Tibial artery (tissue), 4 donors: ENCODE measurements around the gene MS4A13.
"Not testable (repeated sequence)": the region's sequence is repeated elsewhere in the genome, so short reads cannot be mapped to it uniquely, and the experiment has no call there.

Experiments
- DNase-seq, 2 donors: peaks; one replicate each; pipeline ENCODE4 v3.0.0-alpha.2; 2019
- H3K27ac ChIP-seq, 2 donors: fragments of 200-600 bp; sonication (generic) in 1 of 2; 1 replicate in 1 of 2; 2 replicates in 1 of 2; pipeline ENCODE4 v1.5.1; 2018 to 2019; ENCODE audit warnings: mild to moderate bottlenecking in 1 of 2
- H3K27me3 ChIP-seq, 2 donors: fragments of 200-600 bp; sonication (generic) in 1 of 2; one replicate each; pipeline versions ENCODE4 v1.5.1 to v1.6.0; 2016 to 2019
- H3K36me3 ChIP-seq, 3 donors: fragments of 200-600 bp; sonication (generic) in 2 of 3; one replicate each; pipeline ENCODE4 v1.5.1; 2016 to 2019; ENCODE audit warnings: mild to moderate bottlenecking in 2 of 3
- H3K4me1 ChIP-seq, 4 donors: fragments of 200-600 bp; sonication (generic) in 2 of 4; 1 replicate in 3 of 4; 2 replicates in 1 of 4; pipeline ENCODE4 v1.5.1; 2016 to 2019
- H3K4me3 ChIP-seq, 2 donors: fragments of 200-600 bp; sonication (generic) in 1 of 2; 1 replicate in 1 of 2; 2 replicates in 1 of 2; pipeline ENCODE4 v1.5.1; 2018 to 2019; ENCODE audit warnings: mild to moderate bottlenecking in 2 of 2
- H3K9me3 ChIP-seq, 3 donors: fragments of 200-600 bp; sonication (generic) in 1 of 3; one replicate each; pipeline ENCODE4 v1.5.1; 2016 to 2019
- CTCF ChIP-seq, 2 experiments: fragments of 200-600 bp in 1 of 2; fragments of 450-650 bp in 1 of 2; IDR thresholded peaks; one replicate each; pipeline ENCODE4 v1.5.1; 2017 to 2019; ENCODE audit warnings: antibody characterized with exemption in 2 of 2, mild to moderate bottlenecking in 1 of 2, moderate library complexity in 1 of 2
- intact Hi-C: fragments of 100-400 bp; cut with DNase I; formaldehyde crosslinking; loops from one replicate; pipeline ENCODE4 v1.15.0; 2023; ENCODE audit warnings: low total_unique reads

MS4A13 gene

GRCh38 chr11:60512651-60513225, 2.5 kb upstream of the MS4A13 start:
- TF ChIP-seq CTCF (IDR thresholded peaks at IDR 0.05) = no peak
- Histone ChIP-seq H3K27ac (no peak overlapping the region), H3K36me3 (no peaks in the 10 kb centered on the region), H3K9me3 (no peaks in the 10 kb centered on the region), H3K27me3 (no peaks in the 10 kb centered on the region), H3K4me3 (no peak overlapping the region), H3K4me1 (no peaks in the 10 kb centered on the region)
- intact Hi-C loops = no loop called here
- no peak for DNase-seq

GRCh38 chr11:60513496-60514460, 1.4 kb upstream of the MS4A13 start:
- Histone ChIP-seq H3K27ac (no peak overlapping the region), H3K4me3 (no peak overlapping the region), H3K36me3 (no peaks in the 10 kb centered on the region), H3K27me3 (no peaks in the 10 kb centered on the region), H3K9me3 (no peaks in the 10 kb centered on the region), H3K4me1 (no peaks in the 10 kb centered on the region)
- TF ChIP-seq CTCF (IDR thresholded peaks at IDR 0.05) = no peak
- DNase-seq = no peak
- intact Hi-C loops = no loop called here

- intact Hi-C loops = no loop called here
- no peak overlapping the region for H3K27ac ChIP-seq
- TF ChIP-seq CTCF (IDR thresholded peaks at IDR 0.05) = no peak
These were observed 13.3 kb downstream of the MS4A13 start for GRCh38 chr11:60528465-60528864.

GRCh38 chr11:60528934-60529333, 13.7 kb downstream of the MS4A13 start:
- Histone ChIP-seq H3K4me3 (no peak overlapping the region), H3K27ac (no peak overlapping the region), H3K36me3 (no peaks in the 10 kb centered on the region), H3K27me3 (no peaks in the 10 kb centered on the region), H3K4me1 (no peaks in the 10 kb centered on the region), H3K9me3 (peaks cover 0 to 4% (median 0%) of the 10 kb centered on the region in 3 donors)
- TF ChIP-seq CTCF (IDR thresholded peaks at IDR 0.05) = no peak
- no peak for DNase-seq
- intact Hi-C loops = no loop called here

More at GRCh38 chr11:60528465-60528864, 13.3 kb downstream of the MS4A13 start:
- DNase-seq = no peak
- Histone ChIP-seq H3K27me3 (no peaks in the 10 kb centered on the region), H3K4me1 (no peaks in the 10 kb centered on the region), H3K9me3 (peaks cover 0 to 4% (median 0%) of the 10 kb centered on the region in 3 donors), H3K36me3 (no peaks in the 10 kb centered on the region), H3K4me3 (no peak overlapping the region)

- DNase-seq = no peak
- intact Hi-C loops = no loop called here
- no peaks in the 10 kb centered on the region for H3K36me3 ChIP-seq
- H3K27ac ChIP-seq = no peak overlapping the region
- no peaks in the 10 kb centered on the region for H3K27me3 ChIP-seq
- no peak for TF ChIP-seq CTCF (IDR thresholded peaks at IDR 0.05)
- H3K4me1 ChIP-seq = no peaks in the 10 kb centered on the region
- H3K9me3 ChIP-seq = peaks cover 0 to 4% (median 0%) of the 10 kb centered on the region in 3 donors
- no peak overlapping the region for H3K4me3 ChIP-seq
These were observed 15.4 kb downstream of the MS4A13 start for GRCh38 chr11:60530454-60531100.

- H3K4me1 ChIP-seq, H3K4me3 ChIP-seq, H3K36me3 ChIP-seq, H3K27me3 ChIP-seq, H3K27ac ChIP-seq, H3K9me3 ChIP-seq, intact Hi-C loops, DNase-seq: not testable (repeated sequence)
These were observed 17.2 kb downstream of the MS4A13 start for GRCh38 chr11:60532383-60532782.

- H3K27me3 ChIP-seq, H3K4me1 ChIP-seq, H3K9me3 ChIP-seq, H3K4me3 ChIP-seq, H3K27ac ChIP-seq, H3K36me3 ChIP-seq, intact Hi-C loops, DNase-seq: not testable (repeated sequence)
These were observed 23.4 kb downstream of the MS4A13 start for GRCh38 chr11:60538627-60539026.
